Muscle layer of colon (tissue), 2 donors: ENCODE results near the gene USP7.
"Not testable (repeated sequence)": the region's sequence is repeated elsewhere in the genome, so short reads cannot be mapped to it uniquely, and the experiment has no call there.

ENCODE experiments used
- H3K27ac ChIP-seq: one replicate; pipeline ENCODE4 v1.7.0; 2013; ENCODE audit warnings: low read depth, mild to moderate bottlenecking, low read length, moderate library complexity
- H3K27me3 ChIP-seq, 2 donors: one replicate each; pipeline ENCODE4 v1.7.0; 2013; ENCODE audit warnings: low read length in 2 of 2, mild to moderate bottlenecking in 2 of 2; ENCODE audit not compliant: insufficient read depth in 2 of 2, control insufficient read depth in 1 of 2
- H3K36me3 ChIP-seq: one replicate; pipeline ENCODE4 v1.7.0; 2013; ENCODE audit warnings: mild to moderate bottlenecking, low read length; ENCODE audit not compliant: insufficient read depth
- H3K4me1 ChIP-seq: one replicate; pipeline ENCODE4 v1.7.0; 2013; ENCODE audit warnings: mild to moderate bottlenecking, low read length; ENCODE audit not compliant: insufficient read depth
- H3K4me3 ChIP-seq, 2 donors: one replicate each; pipeline ENCODE4 v1.7.0; 2013; ENCODE audit warnings: low read length in 2 of 2, low read depth in 1 of 2, mild to moderate bottlenecking in 1 of 2, moderate library complexity in 1 of 2
- H3K9ac ChIP-seq: one replicate; pipeline ENCODE4 v1.7.0; 2013; ENCODE audit warnings: low read length
- H3K9me3 ChIP-seq: one replicate; pipeline ENCODE4 v1.7.0; 2013; ENCODE audit warnings: mild to moderate bottlenecking, low read length
- donor health status: abdominal sarcoma.
- donor health status: Adenocarcinoma of cecum.

The USP7 gene

GRCh38 chr16:8882041-8882617, 81.6 kb downstream of the USP7 start, which contains the start of gene LITAFD:
TSS of gene LITAFD (plus strand) at chr16:8882351. CDS start at chr16:8884356, 2,005 bp downstream.
- Histone ChIP-seq H3K27ac (no peak within 1 kb of the TSS), H3K4me1 (peaks cover 9% of the 10 kb centered on the region), H3K4me3 (no peak within 1 kb of the TSS), H3K9ac (no peak within 1 kb of the TSS), H3K9me3 (no peaks in the 10 kb centered on the region), H3K27me3 (peaks cover 0 to 22% of the 10 kb centered on the region in 2 donors), H3K36me3 (no peaks in the 10 kb centered on the region)

GRCh38 chr16:8880839-8881510, 82.7 kb downstream of the USP7 start:
- Histone ChIP-seq H3K27ac (no peak overlapping the region), H3K9ac (no peak overlapping the region), H3K27me3 (peaks cover 0 to 22% of the 10 kb centered on the region in 2 donors), H3K36me3 (no peaks in the 10 kb centered on the region), H3K9me3 (no peaks in the 10 kb centered on the region), H3K4me1 (peaks cover 5% of the 10 kb centered on the region), H3K4me3 (no peak overlapping the region)

DNA sequence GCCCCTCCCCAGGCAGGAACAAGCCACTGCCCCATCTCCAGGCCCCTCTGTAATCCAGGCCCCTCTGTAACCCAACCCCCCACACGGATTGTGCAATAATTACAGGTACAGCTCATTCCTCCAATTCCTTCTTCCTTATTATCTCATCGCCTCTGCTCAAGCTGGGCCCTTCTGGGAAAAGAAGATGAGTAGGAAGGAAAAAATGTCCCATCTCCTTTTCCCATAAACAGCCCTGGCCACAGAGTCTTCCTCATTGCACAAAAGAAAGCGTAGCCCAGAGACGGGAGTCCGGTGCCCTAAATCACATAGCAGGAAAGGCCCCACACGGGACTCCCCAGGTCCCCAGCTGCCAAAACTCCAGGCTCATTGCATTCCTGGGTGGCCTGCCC, 85.2 kb downstream of the USP7 start:
- no peaks in the 10 kb centered on the region for H3K36me3 ChIP-seq
- no peaks in the 10 kb centered on the region for H3K9me3 ChIP-seq
- H3K9ac ChIP-seq = no peak overlapping the region
- peaks cover 0 to 16% of the 10 kb centered on the region in 2 donors for H3K27me3 ChIP-seq
- no peak overlapping the region for H3K4me3 ChIP-seq
- H3K4me1 ChIP-seq = no peaks in the 10 kb centered on the region
- no peak overlapping the region for H3K27ac ChIP-seq

GRCh38 chr16:8877894-8878522, 85.7 kb downstream of the USP7 start:
- H3K27ac ChIP-seq = no peak overlapping the region
- no peak overlapping the region for H3K4me3 ChIP-seq
- H3K36me3 ChIP-seq = no peaks in the 10 kb centered on the region
- no peaks in the 10 kb centered on the region for H3K4me1 ChIP-seq
- H3K9me3 ChIP-seq = no peaks in the 10 kb centered on the region
- peaks cover 0 to 11% of the 10 kb centered on the region in 2 donors for H3K27me3 ChIP-seq
- no peak overlapping the region for H3K9ac ChIP-seq

DNA sequence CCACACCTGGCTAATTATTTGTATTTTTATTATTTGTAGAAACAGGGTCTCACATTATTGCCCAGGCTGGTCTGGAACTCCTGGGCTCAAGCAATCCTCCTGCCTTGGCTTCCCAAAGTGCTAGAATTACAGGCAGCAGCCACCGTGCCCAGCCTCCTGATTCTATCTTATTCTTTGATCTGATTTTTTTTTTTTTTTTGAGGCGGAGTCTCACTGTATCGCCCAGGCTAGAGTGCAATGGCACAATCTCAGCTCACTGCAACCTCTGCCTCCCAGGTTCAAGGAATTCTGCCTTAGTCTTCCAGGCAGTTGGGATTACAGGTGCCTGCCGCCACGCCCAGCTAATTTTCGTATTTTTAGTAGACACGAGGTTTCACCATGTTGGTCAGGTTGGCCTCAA, 88.4 kb downstream of the USP7 start:
- H3K4me3 ChIP-seq, H3K9me3 ChIP-seq, H3K27me3 ChIP-seq, H3K4me1 ChIP-seq, H3K36me3 ChIP-seq, H3K27ac ChIP-seq, H3K9ac ChIP-seq: not testable (repeated sequence)

- H3K9me3 ChIP-seq = no peaks in the 10 kb centered on the region
- H3K4me3 ChIP-seq = no peak overlapping the region
- H3K9ac ChIP-seq = no peak overlapping the region
- H3K27me3 ChIP-seq = no peaks in the 10 kb centered on the region
- H3K27ac ChIP-seq = no peak overlapping the region
- H3K4me1 ChIP-seq = no peaks in the 10 kb centered on the region
- no peaks in the 10 kb centered on the region for H3K36me3 ChIP-seq
These were observed 89.3 kb downstream of the USP7 start for GRCh38 chr16:8874388-8874787.

- H3K9ac ChIP-seq, H3K4me1 ChIP-seq, H3K4me3 ChIP-seq, H3K27ac ChIP-seq, H3K9me3 ChIP-seq, H3K27me3 ChIP-seq, H3K36me3 ChIP-seq: not testable (repeated sequence)
These were observed 89.9 kb downstream of the USP7 start for GRCh38 chr16:8873866-8874195.

- Histone ChIP-seq H3K27me3 (no peaks in the 10 kb centered on the region), H3K4me1 (no peaks in the 10 kb centered on the region), H3K9me3 (no peaks in the 10 kb centered on the region), H3K36me3 (no peaks in the 10 kb centered on the region), H3K9ac (no peak overlapping the region), H3K27ac (no peak overlapping the region), H3K4me3 (no peak overlapping the region)
These were observed 90.5 kb downstream of the USP7 start for GRCh38 chr16:8872967-8873865.

DNA sequence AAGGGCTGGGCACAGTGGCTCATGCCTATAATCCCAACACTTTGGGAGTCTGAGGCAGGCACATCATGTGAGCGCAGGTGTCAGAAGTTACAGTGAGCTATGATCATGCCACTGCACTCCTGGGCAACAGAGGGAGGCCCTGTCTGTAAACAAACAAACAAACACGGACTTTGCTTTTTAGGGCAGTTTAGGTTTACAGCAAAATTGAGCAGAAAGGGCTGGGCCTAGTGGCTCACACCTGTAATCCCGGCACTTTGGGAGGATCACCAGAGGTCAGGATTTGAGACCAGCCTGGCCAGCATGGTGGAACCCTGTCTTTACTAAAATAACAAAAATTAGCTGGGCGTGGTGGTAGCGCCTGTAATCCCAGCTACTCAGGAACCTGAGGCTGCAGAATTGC, 91.6 kb downstream of the USP7 start:
- Histone ChIP-seq H3K27me3 (peaks cover 0 to 6% of the 10 kb centered on the region in 2 donors), H3K27ac (no peak overlapping the region), H3K4me1 (peaks cover 10% of the 10 kb centered on the region), H3K9me3 (no peaks in the 10 kb centered on the region), H3K4me3 (no peak overlapping the region), H3K9ac (no peak overlapping the region), H3K36me3 (no peaks in the 10 kb centered on the region)

DNA sequence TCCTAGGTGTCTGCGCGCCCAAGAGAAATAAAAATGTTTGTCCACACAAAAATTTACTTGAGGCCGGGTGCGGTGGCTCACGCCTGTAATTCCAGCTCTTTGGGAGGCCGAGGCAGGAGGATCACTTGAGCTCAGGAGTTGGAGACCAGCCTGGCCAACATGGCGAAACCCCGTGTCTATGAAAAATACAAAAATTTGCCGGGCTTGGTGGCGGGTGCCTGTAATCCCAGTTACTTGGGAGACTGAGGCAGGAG, 93.8 kb downstream of the USP7 start:
- Histone ChIP-seq H3K4me1 (peaks cover 21% of the 10 kb centered on the region), H3K27me3 (peaks cover 0 to 14% of the 10 kb centered on the region in 2 donors)
- H3K27ac ChIP-seq, H3K9me3 ChIP-seq, H3K4me3 ChIP-seq, H3K9ac ChIP-seq, H3K36me3 ChIP-seq: not testable (repeated sequence)

DNA sequence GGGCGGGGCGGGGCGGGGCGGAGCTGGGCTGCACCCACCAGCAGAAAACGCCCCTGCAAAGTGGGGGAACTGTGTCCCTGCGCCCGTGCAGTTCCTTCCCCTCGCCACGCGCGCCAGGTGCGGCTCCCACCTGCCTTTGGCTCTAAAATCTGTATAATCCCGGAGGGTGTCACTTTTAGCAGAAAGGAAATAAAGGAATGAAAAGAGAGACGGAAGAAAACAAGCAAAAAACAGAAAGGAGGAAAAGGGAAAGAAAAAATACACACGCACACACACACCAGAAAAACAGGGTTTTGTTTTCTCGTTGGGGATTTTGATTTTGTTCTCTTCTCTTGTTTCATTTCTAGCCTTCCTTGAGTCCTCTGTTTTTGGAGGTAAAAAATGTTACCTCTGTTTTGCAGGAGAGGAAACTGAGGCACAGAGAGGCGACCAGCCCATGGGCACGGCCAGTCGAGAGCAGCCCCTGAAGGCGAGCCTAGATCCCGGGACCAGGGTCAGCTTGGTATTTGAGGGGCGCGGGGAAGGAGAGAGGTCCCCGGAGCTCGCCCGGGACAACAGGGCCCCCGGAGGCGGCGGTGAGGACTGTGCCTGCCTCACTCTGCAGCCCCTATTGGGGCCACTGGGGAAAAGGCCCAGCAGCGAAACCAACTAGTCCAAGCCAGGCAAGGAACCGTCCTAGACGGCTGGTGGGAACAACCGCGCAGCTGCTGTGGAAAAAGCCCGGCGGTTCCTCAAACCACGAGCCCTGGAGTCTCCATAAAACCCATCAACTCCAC, 94.3 kb downstream of the USP7 start:
- peaks cover 0 to 14% of the 10 kb centered on the region in 2 donors for H3K27me3 ChIP-seq
- no peaks in the 10 kb centered on the region for H3K36me3 ChIP-seq
- no peak overlapping the region for H3K9ac ChIP-seq
- H3K9me3 ChIP-seq = no peaks in the 10 kb centered on the region
- H3K4me1 ChIP-seq = peaks cover 25% of the 10 kb centered on the region
- no peak overlapping the region for H3K27ac ChIP-seq
- H3K4me3 ChIP-seq = peak overlapping the region in 1 of 2 donors; percentile 9
